Measurements from ENCODE around the gene HIPK1. TPM values are rescaled to one million over a fixed set of nuclear protein-coding genes. Genes with fewer than 3 reads are reported as not detected.
"Not testable (repeated sequence)": the region's sequence is repeated elsewhere in the genome, so short reads cannot be mapped to it uniquely, and the experiment has no call there.

HIPK1 gene
- total RNA-seq, 1 donor from 2014 or later = 41.6 TPM

DNA sequence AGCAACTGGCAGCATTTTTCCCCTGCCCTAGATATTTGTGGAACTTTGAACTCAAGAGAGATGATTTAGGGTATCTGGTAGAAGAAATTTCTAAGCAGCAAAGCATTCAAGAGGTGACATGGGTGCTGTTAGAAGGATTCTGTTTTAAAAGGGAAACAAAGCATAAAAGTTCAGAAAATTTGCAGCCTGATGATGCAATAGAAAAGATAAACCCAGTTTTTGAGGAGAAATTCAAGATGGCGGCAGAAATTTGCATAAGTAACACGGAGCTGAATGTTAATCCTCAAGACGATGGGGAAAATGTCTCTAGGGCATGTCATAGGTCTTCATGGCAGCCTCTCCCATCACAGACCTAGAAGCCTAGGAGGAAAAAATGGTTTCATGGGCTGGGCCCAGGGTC, 90.6 kb downstream of the HIPK1 start:
- ATAC-seq = not testable (repeated sequence)

DNA sequence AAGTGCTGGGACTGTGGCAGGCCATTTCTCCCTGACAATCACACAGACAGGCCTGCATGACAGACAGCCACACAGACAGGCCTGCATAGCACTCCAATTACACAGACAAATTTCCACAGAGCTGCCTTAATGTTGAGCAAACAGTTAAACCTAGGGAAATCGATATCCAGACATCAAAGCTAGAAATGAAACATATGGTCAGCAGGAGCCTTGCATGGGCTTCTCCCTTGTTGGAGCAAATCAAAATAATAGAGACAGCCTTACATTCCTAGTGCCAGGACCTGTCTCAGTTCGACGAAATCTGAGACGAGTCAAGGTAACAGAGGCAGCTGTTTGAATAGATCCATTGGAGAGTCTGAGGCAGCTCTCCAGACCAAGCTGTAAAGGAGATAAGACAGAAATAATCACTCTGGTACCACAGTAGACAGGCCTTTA, 92.6 kb downstream of the HIPK1 start:
- ATAC-seq = no peak

- ATAC-seq = no peak
These were observed 93.8 kb downstream of the HIPK1 start for GRCh38 chr1:114022877-114023276.

- no peak for ATAC-seq
These were observed 94.3 kb downstream of the HIPK1 start for GRCh38 chr1:114023377-114023776.

DNA sequence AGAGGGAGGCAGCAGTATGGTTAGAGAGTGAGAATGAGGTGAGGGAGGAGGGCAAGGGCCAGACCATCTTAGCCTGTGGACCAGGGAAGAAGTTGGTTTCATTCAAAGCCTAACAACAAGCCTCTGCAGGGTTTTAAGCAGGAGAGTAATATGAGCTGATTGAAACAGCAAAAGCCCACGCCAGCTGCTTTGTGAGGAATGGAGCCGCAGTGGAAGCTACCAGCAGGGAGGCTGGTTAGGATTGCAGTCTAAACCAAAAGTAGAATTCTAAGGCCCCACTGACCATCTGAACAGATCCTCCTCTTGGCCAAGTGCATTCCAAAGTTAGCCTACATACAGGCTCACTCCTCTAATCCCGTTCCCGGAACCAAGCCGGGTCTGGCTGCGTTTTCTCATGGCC, 94.9 kb downstream of the HIPK1 start:
- no peak for ATAC-seq

GRCh38 chr1:114025609-114026401, 96.7 kb downstream of the HIPK1 start:
- no peak for ATAC-seq

GRCh38 chr1:114026797-114027196, 97.7 kb downstream of the HIPK1 start:
- ATAC-seq = no peak

Other genes with a start within 250 kb of the HIPK1 start
- gene PHTF1, start 169.8 kb upstream of the HIPK1 start, total RNA-seq = 3.4 TPM
- 9.6 TPM for gene RSBN1, start 116.8 kb upstream of the HIPK1 start, total RNA-seq
- gene PTPN22, start 57.6 kb upstream of the HIPK1 start, total RNA-seq = 1.9 TPM
- gene BCL2L15, start 41.7 kb upstream of the HIPK1 start, total RNA-seq = 8.4 TPM
- 17.0 TPM for gene AP4B1, start 24.5 kb upstream of the HIPK1 start, total RNA-seq
- 4.7 TPM for gene DCLRE1B, start 24.0 kb upstream of the HIPK1 start, total RNA-seq
- gene OLFML3, start 50.1 kb downstream of the HIPK1 start, total RNA-seq = 1.6 TPM
- gene SYT6, start 224.5 kb downstream of the HIPK1 start, total RNA-seq = not detected

All from esophagus mucosa (tissue), 1 donor.